CD14-positive monocyte (primary cell): ENCODE data around the gene SLC35F4. TPM values are rescaled to one million over a fixed set of nuclear protein-coding genes. Genes with fewer than 3 reads are reported as not detected.

ENCODE experiments used
- DNase-seq, 3 donors: peaks; one replicate each; pipeline ENCODE4 v3.0.0-alpha.2; 2011 to 2022
- H2AFZ ChIP-seq: 2 replicates; pipeline ENCODE4 v1.6.0; 2012; ENCODE audit warnings: mild to moderate bottlenecking, low read depth, low read length, inconsistent platforms; ENCODE audit not compliant: insufficient read depth, poor library complexity, severe bottlenecking
- H3K27ac ChIP-seq, 2 donors: 1 replicate in 1 of 2; 2 replicates in 1 of 2; pipeline ENCODE4 v1.5.1; 2012 to 2013; ENCODE audit warnings: low read length in 2 of 2, control low read depth in 1 of 2, inconsistent platforms in 1 of 2, low read depth in 1 of 2, mild to moderate bottlenecking in 1 of 2
- H3K27me3 ChIP-seq, 2 donors: one replicate each; pipeline versions ENCODE4 v1.6.0 to v1.6.1; 2011 to 2013; ENCODE audit warnings: low read length in 2 of 2; ENCODE audit not compliant: control insufficient read depth in 2 of 2, insufficient read depth in 2 of 2
- H3K36me3 ChIP-seq, 2 donors: replicated peaks in 1 of 2; 1 replicate in 1 of 2; 2 replicates in 1 of 2; pipeline versions ENCODE4 v1.5.1 to v1.6.1; 2012 to 2013; ENCODE audit warnings: low read length in 2 of 2, control low read depth in 1 of 2, inconsistent platforms in 1 of 2, mild to moderate bottlenecking in 1 of 2; ENCODE audit not compliant: insufficient read depth in 2 of 2, control insufficient read depth in 1 of 2
- H3K4me1 ChIP-seq, 2 donors: 1 replicate in 1 of 2; 2 replicates in 1 of 2; pipeline versions ENCODE4 v1.5.1 to v1.6.1; 2012 to 2013; ENCODE audit warnings: low read length in 2 of 2, control low read depth in 1 of 2, inconsistent platforms in 1 of 2, mild to moderate bottlenecking in 1 of 2, moderate library complexity in 1 of 2; ENCODE audit not compliant: insufficient read depth in 2 of 2, control insufficient read depth in 1 of 2
- H3K4me2 ChIP-seq: replicated peaks from 2 replicates; pipeline ENCODE3; 2012; ENCODE audit warnings: low read length, moderate library complexity, mild to moderate bottlenecking; ENCODE audit not compliant: poor library complexity, severe bottlenecking; ENCODE audit errors: extremely low read depth
- H3K4me3 ChIP-seq, 3 experiments: fragments of 200-600 bp in 1 of 3; sonication (generic) in 1 of 3; replicated peaks in 1 of 3; 1 replicate in 2 of 3; 2 replicates in 1 of 3; pipeline ENCODE4 v1.5.1; 2011 to 2013; ENCODE audit warnings: low read length in 3 of 3, mild to moderate bottlenecking in 3 of 3, control low read depth in 2 of 3, low read depth in 2 of 3, inconsistent platforms in 1 of 3, moderate library complexity in 1 of 3
- H3K79me2 ChIP-seq: 2 replicates; pipeline ENCODE4 v1.6.0; 2012; ENCODE audit warnings: mild to moderate bottlenecking, control low read depth, inconsistent platforms, low read length, moderate library complexity; ENCODE audit not compliant: insufficient read depth
- H3K9ac ChIP-seq: 2 replicates; pipeline ENCODE4 v1.6.0; 2017; ENCODE audit warnings: low read length, mild to moderate bottlenecking; ENCODE audit not compliant: insufficient read depth, poor library complexity, severe bottlenecking
- H3K9me3 ChIP-seq, 2 donors: replicated peaks in 1 of 2; 1 replicate in 1 of 2; 2 replicates in 1 of 2; pipeline versions ENCODE4 v1.5.1 to v1.6.1; 2012 to 2013; ENCODE audit warnings: low read length in 2 of 2, control low read depth in 1 of 2; ENCODE audit not compliant: control insufficient read depth in 1 of 2, insufficient read depth in 1 of 2
- H4K20me1 ChIP-seq: 2 replicates; pipeline ENCODE4 v1.6.0; 2012; ENCODE audit warnings: mild to moderate bottlenecking, low read length, control low read depth, moderate library complexity; ENCODE audit not compliant: insufficient read depth
- H3K27ac Mint-ChIP-seq, 7 donors: one replicate each; pipeline ENCODE4 v1.8.0; 2020; ENCODE audit warnings: mild to moderate bottlenecking in 7 of 7, mixed read lengths in 7 of 7, moderate library complexity in 6 of 7, inconsistent platforms in 2 of 7
- H3K27me3 Mint-ChIP-seq, 3 donors: one replicate each; pipeline ENCODE4 v1.8.0; 2021 to 2022; ENCODE audit warnings: low read depth in 3 of 3, mild to moderate bottlenecking in 3 of 3, mixed read lengths in 3 of 3, moderate library complexity in 3 of 3, inconsistent platforms in 1 of 3
- H3K36me3 Mint-ChIP-seq, 2 donors: one replicate each; pipeline ENCODE4 v1.8.0; 2020; ENCODE audit warnings: mixed read lengths in 2 of 2, inconsistent platforms in 1 of 2, mild to moderate bottlenecking in 1 of 2
- H3K4me1 Mint-ChIP-seq: one replicate; pipeline ENCODE4 v1.8.0; 2020; ENCODE audit warnings: mild to moderate bottlenecking, mixed read lengths
- H3K4me3 Mint-ChIP-seq, 2 donors: one replicate each; pipeline ENCODE4 v1.8.0; 2020; ENCODE audit warnings: mild to moderate bottlenecking in 2 of 2, mixed read lengths in 2 of 2, moderate library complexity in 1 of 2
- H3K9me3 Mint-ChIP-seq, 7 donors: one replicate each; pipeline ENCODE4 v1.8.0; 2020 to 2022; ENCODE audit warnings: mixed read lengths in 7 of 7, mild to moderate bottlenecking in 6 of 7, moderate library complexity in 6 of 7, inconsistent platforms in 2 of 7
- WGBS: methylation state at CpG from one replicate; pipeline ENCODE4 v1.1.5; 2013; ENCODE audit warnings: missing lambda C conversion rate; ENCODE audit not compliant: insufficient coverage; 5-methylcytosine and 5-hydroxymethylcytosine counted together
- intact Hi-C, 2 donors: fragments of 100-400 bp; cut with micrococcal nuclease; formaldehyde crosslinking; loops; one replicate each; pipeline versions ENCODE4 v1.15.0 to v1.15.1; 2023
- polyA plus RNA-seq, 3 donors: library from polyadenylated mRNA; depleted of rRNA in 1 of 3; unstranded in 2 of 3; stranded (reverse) in 1 of 3; fragments of 300-500 nt in 2 of 3; fragments of >200 nt in 1 of 3; fragmentation: Illumina TruSeq in 2 of 3; gene quantifications; 1 replicate in 2 of 3; 2 replicates in 1 of 3; pipeline ENCODE4 v1.2.3, GENCODE V29; 2012 to 2021
- TF ChIP-seq, protein P1 (sequence below): fragments of 200-600 bp; IDR thresholded peaks from one replicate; pipeline ENCODE4 v1.8.0; 2022; ENCODE audit warnings: antibody characterized with exemption, mild to moderate bottlenecking

The SLC35F4 gene
- polyA plus RNA-seq, 3 donors = not detected

- Mint-ChIP-seq H3K9me3 (peaks cover 0 to 5% (median 2%) of the 10 kb centered on the region in 7 donors), H3K4me3 (peak overlapping the region in 1 of 2 donors; percentile 66), H3K27me3 (peaks cover 26 to 45% (median 44%) of the 10 kb centered on the region in 3 donors), H3K27ac (no peak overlapping the region), H3K36me3 (no peaks in the 10 kb centered on the region), H3K4me1 (no peaks in the 10 kb centered on the region)
- peaks cover 29 to 32% of the 10 kb centered on the region in 2 donors for H3K27me3 ChIP-seq
- H3K79me2 ChIP-seq = no peaks in the 10 kb centered on the region
- no peak overlapping the region for H3K4me3 ChIP-seq
- no peak overlapping the region for H3K4me2 ChIP-seq
- no peak overlapping the region for H3K9ac ChIP-seq
- TF ChIP-seq, protein P1, sequence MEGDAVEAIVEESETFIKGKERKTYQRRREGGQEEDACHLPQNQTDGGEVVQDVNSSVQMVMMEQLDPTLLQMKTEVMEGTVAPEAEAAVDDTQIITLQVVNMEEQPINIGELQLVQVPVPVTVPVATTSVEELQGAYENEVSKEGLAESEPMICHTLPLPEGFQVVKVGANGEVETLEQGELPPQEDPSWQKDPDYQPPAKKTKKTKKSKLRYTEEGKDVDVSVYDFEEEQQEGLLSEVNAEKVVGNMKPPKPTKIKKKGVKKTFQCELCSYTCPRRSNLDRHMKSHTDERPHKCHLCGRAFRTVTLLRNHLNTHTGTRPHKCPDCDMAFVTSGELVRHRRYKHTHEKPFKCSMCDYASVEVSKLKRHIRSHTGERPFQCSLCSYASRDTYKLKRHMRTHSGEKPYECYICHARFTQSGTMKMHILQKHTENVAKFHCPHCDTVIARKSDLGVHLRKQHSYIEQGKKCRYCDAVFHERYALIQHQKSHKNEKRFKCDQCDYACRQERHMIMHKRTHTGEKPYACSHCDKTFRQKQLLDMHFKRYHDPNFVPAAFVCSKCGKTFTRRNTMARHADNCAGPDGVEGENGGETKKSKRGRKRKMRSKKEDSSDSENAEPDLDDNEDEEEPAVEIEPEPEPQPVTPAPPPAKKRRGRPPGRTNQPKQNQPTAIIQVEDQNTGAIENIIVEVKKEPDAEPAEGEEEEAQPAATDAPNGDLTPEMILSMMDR = no peak
- 25% methylated on average over 10 of the region's 19 CpGs for WGBS
- no peaks in the 10 kb centered on the region for H3K4me1 ChIP-seq
- intact Hi-C loops = no loop called here
- H2AFZ ChIP-seq = no peak overlapping the region
- no peaks in the 10 kb centered on the region for H4K20me1 ChIP-seq
- DNase-seq = no peak
- no peaks in the 10 kb centered on the region for H3K9me3 ChIP-seq
- H3K36me3 ChIP-seq = no peaks in the 10 kb centered on the region
- H3K27ac ChIP-seq = no peak overlapping the region
Measured at GRCh38 chr14:57866199-57866705, 360 bp upstream of the SLC35F4 start.

GRCh38 chr14:57865066-57865402 is 858 bp downstream of the SLC35F4 start:
- Histone ChIP-seq H3K9ac (no peak overlapping the region), H3K4me3 (no peak overlapping the region), H3K27ac (no peak overlapping the region), H3K9me3 (no peaks in the 10 kb centered on the region), H3K27me3 (peaks cover 29 to 32% of the 10 kb centered on the region in 2 donors), H3K36me3 (no peaks in the 10 kb centered on the region), H2AFZ (no peak overlapping the region), H3K4me1 (no peaks in the 10 kb centered on the region), H3K4me2 (no peak overlapping the region), H3K79me2 (no peaks in the 10 kb centered on the region), H4K20me1 (no peaks in the 10 kb centered on the region)
- WGBS = 10% methylated on average over 7 of the region's 23 CpGs
- H3K4me3 Mint-ChIP-seq = peak overlapping the region in 1 of 2 donors; percentile 64
- intact Hi-C loops = no loop called here
- DNase-seq = no peak
- H3K4me1 Mint-ChIP-seq = no peaks in the 10 kb centered on the region
- H3K36me3 Mint-ChIP-seq = no peaks in the 10 kb centered on the region
- peaks cover 26 to 44% (median 42%) of the 10 kb centered on the region in 3 donors for H3K27me3 Mint-ChIP-seq
- H3K27ac Mint-ChIP-seq = no peak overlapping the region
- H3K9me3 Mint-ChIP-seq = peaks cover 0 to 5% (median 2%) of the 10 kb centered on the region in 7 donors
- TF ChIP-seq, protein P1 = no peak
